ENCODE measurements around the gene DISP3.

DNA sequence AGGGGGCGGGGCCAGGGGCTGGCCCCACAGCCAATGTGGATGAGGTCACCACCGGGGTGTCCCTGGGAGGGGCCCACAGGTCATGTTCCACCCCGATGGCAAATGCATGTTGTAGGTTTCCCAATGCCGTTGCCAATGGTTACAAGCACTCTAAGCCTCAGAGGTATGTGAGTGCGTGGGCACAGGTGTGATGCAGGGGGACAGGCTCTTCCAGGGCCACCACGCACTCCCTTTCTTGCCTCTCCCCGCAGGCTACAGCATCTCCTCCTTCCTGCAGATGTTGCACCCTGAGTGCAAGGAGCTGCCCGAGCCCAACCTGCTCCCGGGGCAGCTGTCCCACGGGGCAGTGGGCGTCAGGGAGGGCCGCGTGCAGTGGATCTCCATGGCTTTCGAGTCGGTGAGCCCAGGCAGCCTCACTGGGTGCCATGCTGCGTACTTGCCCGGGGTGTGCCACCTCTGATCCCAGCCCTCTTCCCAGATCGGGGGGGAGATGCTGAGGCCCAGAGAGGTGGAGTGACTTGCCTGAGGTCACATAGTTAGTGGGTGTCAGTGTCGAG lies 52.4 kb downstream of the DISP3 start:
- no peak for TF ChIP-seq POLR2A (IDR thresholded peaks at IDR 0.05)
- TF ChIP-seq, protein P1, sequence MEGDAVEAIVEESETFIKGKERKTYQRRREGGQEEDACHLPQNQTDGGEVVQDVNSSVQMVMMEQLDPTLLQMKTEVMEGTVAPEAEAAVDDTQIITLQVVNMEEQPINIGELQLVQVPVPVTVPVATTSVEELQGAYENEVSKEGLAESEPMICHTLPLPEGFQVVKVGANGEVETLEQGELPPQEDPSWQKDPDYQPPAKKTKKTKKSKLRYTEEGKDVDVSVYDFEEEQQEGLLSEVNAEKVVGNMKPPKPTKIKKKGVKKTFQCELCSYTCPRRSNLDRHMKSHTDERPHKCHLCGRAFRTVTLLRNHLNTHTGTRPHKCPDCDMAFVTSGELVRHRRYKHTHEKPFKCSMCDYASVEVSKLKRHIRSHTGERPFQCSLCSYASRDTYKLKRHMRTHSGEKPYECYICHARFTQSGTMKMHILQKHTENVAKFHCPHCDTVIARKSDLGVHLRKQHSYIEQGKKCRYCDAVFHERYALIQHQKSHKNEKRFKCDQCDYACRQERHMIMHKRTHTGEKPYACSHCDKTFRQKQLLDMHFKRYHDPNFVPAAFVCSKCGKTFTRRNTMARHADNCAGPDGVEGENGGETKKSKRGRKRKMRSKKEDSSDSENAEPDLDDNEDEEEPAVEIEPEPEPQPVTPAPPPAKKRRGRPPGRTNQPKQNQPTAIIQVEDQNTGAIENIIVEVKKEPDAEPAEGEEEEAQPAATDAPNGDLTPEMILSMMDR (IDR thresholded peaks at IDR 0.05): no peak
